IPS DF 6.9 (cell line): ENCODE data around the gene SERPINF2.
"Not testable (repeated sequence)": the region's sequence is repeated elsewhere in the genome, so short reads cannot be mapped to it uniquely, and the experiment has no call there.

Source experiments
- DNase-seq: peaks from one replicate; pipeline ENCODE4 v3.0.0-alpha.2; 2013; ENCODE audit warnings: low read depth, low spot score
- H3K27ac ChIP-seq: one replicate; pipeline ENCODE4 v1.5.1; 2013; ENCODE audit warnings: low read length, control low read depth
- H3K27me3 ChIP-seq: 2 replicates; pipeline ENCODE4 v1.6.1; 2013; ENCODE audit warnings: mild to moderate bottlenecking, low read length; ENCODE audit not compliant: control insufficient read depth, insufficient read depth
- H3K36me3 ChIP-seq: 2 replicates; pipeline ENCODE4 v1.6.1; 2013; ENCODE audit warnings: low read length; ENCODE audit not compliant: control insufficient read depth, insufficient read depth
- H3K4me1 ChIP-seq: 2 replicates; pipeline ENCODE4 v1.6.1; 2013; ENCODE audit warnings: low read length; ENCODE audit not compliant: control insufficient read depth, insufficient read depth
- H3K4me3 ChIP-seq: 2 replicates; pipeline ENCODE4 v1.5.1; 2013; ENCODE audit warnings: mild to moderate bottlenecking, low read length
- H3K9me3 ChIP-seq: 2 replicates; pipeline ENCODE4 v1.6.1; 2013; ENCODE audit warnings: low read length, inconsistent platforms; ENCODE audit not compliant: control insufficient read depth, insufficient read depth
- WGBS: extraction: QIAGEN DNeasy Blood & Tissue Kit; methylation state at CpG from one replicate; pipeline ENCODE4 v1.1.7; 2013; ENCODE audit warnings: mixed read lengths, missing lambda C conversion rate; ENCODE audit not compliant: insufficient read length, insufficient coverage; 5-methylcytosine and 5-hydroxymethylcytosine counted together

The SERPINF2 gene

DNA sequence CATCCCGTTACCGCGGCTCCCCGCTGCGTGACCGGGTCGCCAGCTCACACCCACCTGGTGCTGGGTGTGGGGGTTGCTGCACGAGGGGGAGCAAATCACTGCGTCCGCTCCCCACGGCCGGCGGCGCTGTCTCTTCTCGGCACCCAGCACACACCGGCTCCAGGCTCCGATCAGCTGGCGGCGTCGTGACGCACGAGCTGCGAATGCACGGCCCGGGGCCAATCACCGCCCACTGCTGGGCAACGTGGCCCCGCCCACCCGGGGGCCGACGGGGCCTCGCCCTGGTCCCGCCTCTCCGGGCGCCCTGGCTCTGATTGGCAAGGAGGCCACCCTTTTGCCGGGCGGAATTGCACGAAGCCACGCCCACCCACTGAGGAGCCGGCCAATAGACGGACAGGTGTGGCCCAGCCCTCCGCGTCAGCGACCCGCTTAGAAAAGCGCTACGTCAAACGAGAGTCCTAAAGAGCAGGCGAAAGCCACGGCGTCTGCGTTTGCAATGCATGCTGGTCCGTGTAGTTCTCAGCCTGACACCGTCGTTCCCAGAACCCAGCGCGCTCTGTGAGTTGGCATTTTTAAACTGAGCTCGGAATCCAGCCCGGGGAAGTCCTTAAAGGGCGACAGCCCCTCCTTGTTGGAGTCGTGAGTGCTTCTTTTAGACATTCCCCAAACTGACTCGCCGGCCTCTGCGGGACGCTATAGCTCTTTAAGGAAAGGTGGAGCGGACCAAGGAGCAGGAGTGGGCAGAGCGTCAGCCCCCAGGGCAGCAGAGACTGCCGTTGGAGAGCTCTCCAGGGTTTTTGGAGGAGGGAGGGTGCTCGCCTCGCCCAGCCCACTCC lies 26.4 kb upstream of the SERPINF2 start:
- Histone ChIP-seq H3K4me1 (peaks cover 2% of the 10 kb centered on the region), H3K36me3 (no peaks in the 10 kb centered on the region), H3K9me3 (no peaks in the 10 kb centered on the region), H3K4me3 (peak overlapping the region; percentile 70; the same call in 1 of the 2 replicates), H3K27ac (no peak overlapping the region), H3K27me3 (no peaks in the 10 kb centered on the region)
- peak; percentile 99 for DNase-seq
- WGBS: no CpG with 5 or more reads among the region's 70 CpGs

DNA sequence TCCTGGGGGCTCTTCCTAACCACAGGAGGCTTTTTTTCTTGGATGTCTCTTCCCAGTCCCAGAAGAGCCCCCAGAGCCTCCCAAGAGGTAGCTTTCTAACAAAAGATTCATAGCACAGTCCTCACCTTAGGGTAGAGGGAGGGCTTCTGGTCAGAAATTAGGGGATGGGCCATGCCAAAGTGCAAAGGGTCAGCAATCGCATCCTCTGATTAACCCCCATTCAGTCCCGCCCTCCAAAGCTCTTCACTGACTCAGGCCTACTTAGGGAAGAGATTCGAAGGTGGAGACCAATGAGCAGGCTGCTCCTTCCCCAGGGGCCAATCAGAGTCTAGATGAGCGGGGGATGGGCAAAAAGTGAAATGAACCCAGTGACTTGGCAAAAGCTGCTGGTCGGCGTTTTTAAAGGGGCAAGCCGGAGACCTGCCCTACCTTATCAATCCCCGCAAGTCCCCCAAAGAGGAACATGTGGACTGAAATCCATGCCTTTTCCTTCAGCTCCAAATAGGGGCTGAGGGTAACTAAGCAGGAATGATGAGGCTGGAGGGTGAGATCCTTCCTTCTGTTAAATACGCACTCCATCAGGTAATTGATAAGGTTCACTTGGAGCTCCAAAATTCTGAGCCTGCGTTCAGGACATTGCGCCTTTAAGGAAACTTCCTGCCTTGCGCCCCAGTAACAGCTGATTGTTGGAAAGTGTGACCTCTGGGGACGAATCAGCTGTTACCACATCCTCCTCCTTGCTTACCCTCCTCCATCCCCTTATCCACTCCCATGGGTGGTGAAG lies 25.6 kb upstream of the SERPINF2 start:
- DNase-seq: peak; percentile 99
- Histone ChIP-seq H3K9me3 (no peaks in the 10 kb centered on the region), H3K4me1 (peaks cover 2% of the 10 kb centered on the region), H3K36me3 (no peaks in the 10 kb centered on the region), H3K27me3 (no peaks in the 10 kb centered on the region), H3K27ac (no peak overlapping the region), H3K4me3 (peak overlapping the region; percentile 52; the same call in 1 of the 2 replicates)
- no CpG with 5 or more reads among the region's 13 CpGs for WGBS

DNA sequence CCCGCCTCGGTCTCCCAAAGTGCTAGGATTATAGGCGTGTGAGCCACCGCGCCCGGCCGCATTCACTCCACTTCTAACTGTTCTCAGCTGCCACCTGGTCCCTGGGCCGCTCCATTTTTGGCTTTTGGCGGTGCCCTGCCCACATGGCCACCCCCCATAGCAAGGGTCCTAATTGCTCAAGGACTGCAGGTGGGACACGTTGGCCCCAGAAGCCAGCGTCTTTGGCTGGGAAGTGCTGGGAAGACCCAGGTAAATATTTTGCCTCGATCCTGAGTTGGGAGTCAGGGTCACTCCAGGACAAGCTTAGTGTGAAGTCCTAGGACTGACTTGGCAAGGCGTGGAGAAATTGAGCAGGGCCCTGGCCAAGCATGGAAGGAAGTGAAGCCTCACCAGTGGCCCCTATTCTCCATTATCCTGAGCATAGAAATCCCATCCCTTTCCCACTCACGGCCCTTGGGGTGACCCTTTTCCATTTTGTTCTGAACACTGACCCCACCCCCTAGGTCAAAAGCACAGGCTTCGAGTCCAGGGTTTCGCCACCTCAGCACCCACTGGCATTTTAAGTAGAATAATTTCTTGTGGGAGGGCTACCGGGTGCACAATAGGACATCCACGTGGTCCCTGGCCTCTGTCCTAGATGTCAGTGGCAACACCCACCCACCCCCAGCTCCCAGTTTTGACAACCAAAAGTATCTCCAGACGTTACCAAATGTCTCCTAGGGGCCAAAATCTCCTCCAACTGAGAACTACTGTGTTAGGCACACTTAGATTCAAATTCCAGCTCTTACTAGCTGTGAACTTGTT lies 24.1 kb upstream of the SERPINF2 start:
- no peak for DNase-seq
- no peaks in the 10 kb centered on the region for H3K27me3 ChIP-seq
- H3K4me1 ChIP-seq: peaks cover 2% of the 10 kb centered on the region
- H3K36me3 ChIP-seq: no peaks in the 10 kb centered on the region
- whole genome bisulfite sequencing: no CpG with 5 or more reads among the region's 19 CpGs
- H3K4me3 ChIP-seq: no peak overlapping the region
- H3K27ac ChIP-seq: no peak overlapping the region
- H3K9me3 ChIP-seq: no peaks in the 10 kb centered on the region

DNA sequence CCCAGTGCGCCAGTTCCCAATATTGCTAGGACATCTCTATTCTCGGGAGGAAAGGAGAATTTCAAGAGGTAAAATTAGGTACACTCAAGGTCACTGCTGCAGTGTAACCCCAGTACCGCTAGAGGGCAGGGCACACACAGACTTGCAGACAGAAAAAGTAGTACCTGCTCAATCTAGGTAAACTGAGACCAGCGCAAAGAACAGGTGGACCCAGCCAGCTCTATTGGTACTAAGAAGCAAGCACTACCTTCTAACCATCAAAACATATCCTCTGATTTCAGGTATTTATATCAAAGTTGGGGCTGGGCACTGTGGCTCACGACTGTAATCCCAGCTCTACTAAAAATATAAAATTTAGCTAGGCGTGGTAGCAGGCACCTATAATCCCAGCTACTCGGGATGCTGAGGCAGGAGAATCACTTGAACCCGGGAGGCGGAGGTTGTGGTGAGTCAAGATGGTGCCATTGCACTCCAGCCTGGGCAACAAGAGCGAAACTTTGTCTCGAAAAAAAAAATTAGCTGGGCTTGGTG lies 21.8 kb upstream of the SERPINF2 start:
- no CpG with 5 or more reads among the region's 11 CpGs for WGBS
- Histone ChIP-seq H3K4me3 (no peak overlapping the region), H3K27me3 (no peaks in the 10 kb centered on the region), H3K36me3 (no peaks in the 10 kb centered on the region; the same call in 1 of the 2 replicates), H3K4me1 (no peaks in the 10 kb centered on the region; the same call in 1 of the 2 replicates), H3K9me3 (no peaks in the 10 kb centered on the region), H3K27ac (no peak overlapping the region)
- DNase-seq: no peak

DNA sequence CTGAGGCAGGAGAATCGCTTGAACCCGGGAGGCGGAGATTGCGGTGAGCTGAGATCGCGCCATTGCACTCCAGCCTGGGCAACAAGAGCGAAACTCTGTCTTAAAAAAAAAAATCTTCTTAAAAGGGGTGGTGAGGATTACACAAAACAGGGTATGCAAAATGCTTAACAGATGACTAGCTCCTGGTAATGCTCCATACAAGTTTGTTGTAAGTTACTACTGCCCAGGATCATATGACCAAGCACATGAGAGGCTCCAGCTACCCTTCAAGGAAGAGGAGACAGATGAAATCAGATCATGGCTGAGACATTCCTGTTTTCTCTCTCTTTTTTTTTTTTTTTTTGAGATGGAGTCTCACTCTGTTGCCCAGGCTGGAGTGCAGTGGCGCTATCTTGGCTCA lies 20.6 kb upstream of the SERPINF2 start:
- H3K4me3 ChIP-seq, DNase-seq: not testable (repeated sequence)

DNA sequence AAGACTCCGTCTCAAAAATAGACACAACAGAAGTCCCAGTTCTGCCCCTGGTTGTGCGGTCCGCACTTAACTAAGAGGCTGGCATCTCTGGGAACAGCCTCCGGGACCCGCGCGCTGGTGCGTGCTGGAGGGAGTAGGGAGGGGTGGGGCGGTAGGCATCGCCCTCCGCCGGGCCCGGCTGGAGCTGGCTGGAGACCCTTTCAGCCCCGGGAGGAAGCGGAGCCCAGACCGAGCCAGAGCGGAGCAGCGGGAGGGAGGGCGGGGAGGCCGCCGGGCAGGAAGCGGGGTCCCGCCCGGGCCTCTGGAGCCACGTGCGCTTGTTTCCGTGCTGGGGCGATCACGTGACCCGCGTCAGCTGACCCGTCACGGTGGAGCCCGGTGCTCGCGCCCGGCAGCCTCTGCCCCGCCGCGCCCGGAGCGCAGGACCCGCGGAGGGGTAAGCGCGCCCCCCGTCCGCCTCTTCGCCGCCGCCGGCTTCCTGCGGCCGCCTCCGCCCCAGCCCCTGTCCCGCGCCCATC lies 18.3 kb upstream of the SERPINF2 start, which contains the start of gene WDR81:
Gene WDR81 (plus strand): TSS at position 354 of the 518 bp plus-strand sequence. CDS start 256 bp downstream, outside the sequence.
- no peaks in the 10 kb centered on the region; the same call in 1 of the 2 replicates for H3K4me1 ChIP-seq
- no CpG with 5 or more reads among the region's 57 CpGs for WGBS
- H3K27me3 ChIP-seq: no peaks in the 10 kb centered on the region
- H3K4me3 ChIP-seq: peak within 1 kb of the TSS; percentile 57
- no peak for DNase-seq
- no peaks in the 10 kb centered on the region for H3K9me3 ChIP-seq
- no peaks in the 10 kb centered on the region; the same call in 1 of the 2 replicates for H3K36me3 ChIP-seq
- no peak within 1 kb of the TSS for H3K27ac ChIP-seq

More for the DNA sequence above, 20.6 kb upstream of the SERPINF2 start:
- not testable (repeated sequence) for H3K27ac ChIP-seq, H3K27me3 ChIP-seq, H3K9me3 ChIP-seq, H3K36me3 ChIP-seq, H3K4me1 ChIP-seq
- WGBS: no CpG with 5 or more reads among the region's 8 CpGs

DNA sequence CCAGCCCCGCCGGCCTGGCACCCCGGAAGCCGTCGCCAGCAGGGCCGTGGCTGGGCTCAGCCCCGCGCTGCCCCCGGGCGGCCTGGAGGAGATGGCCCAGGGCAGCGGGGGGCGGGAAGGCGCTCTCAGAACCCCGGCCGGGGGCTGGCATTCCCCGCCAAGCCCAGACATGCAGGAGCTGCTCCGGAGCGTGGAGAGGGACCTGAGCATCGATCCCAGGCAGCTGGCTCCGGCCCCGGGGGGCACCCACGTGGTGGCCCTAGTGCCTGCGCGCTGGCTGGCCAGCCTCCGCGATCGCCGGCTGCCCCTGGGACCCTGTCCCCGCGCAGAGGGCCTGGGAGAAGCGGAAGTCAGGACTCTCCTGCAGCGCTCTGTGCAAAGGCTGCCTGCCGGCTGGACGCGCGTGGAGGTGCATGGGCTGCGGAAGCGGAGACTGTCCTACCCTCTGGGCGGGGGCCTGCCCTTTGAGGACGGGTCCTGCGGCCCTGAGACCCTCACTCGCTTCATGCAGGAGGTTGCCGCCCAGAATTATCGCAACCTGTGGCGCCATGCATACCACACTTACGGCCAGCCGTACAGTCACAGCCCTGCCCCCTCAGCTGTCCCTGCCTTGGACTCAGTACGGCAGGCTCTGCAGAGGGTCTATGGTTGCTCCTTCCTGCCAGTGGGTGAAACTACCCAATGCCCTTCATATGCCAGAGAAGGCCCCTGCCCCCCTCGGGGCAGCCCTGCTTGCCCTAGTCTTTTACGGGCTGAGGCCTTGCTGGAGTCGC lies 17.6 kb upstream of the SERPINF2 start:
- no peaks in the 10 kb centered on the region; the same call in 1 of the 2 replicates for H3K4me1 ChIP-seq
- H3K4me3 ChIP-seq: peak overlapping the region; percentile 57
- H3K9me3 ChIP-seq: no peaks in the 10 kb centered on the region
- no CpG with 5 or more reads among the region's 51 CpGs for WGBS
- H3K27ac ChIP-seq: no peak overlapping the region
- DNase-seq: no peak
- no peaks in the 10 kb centered on the region for H3K27me3 ChIP-seq
- no peaks in the 10 kb centered on the region; the same call in 1 of the 2 replicates for H3K36me3 ChIP-seq

DNA sequence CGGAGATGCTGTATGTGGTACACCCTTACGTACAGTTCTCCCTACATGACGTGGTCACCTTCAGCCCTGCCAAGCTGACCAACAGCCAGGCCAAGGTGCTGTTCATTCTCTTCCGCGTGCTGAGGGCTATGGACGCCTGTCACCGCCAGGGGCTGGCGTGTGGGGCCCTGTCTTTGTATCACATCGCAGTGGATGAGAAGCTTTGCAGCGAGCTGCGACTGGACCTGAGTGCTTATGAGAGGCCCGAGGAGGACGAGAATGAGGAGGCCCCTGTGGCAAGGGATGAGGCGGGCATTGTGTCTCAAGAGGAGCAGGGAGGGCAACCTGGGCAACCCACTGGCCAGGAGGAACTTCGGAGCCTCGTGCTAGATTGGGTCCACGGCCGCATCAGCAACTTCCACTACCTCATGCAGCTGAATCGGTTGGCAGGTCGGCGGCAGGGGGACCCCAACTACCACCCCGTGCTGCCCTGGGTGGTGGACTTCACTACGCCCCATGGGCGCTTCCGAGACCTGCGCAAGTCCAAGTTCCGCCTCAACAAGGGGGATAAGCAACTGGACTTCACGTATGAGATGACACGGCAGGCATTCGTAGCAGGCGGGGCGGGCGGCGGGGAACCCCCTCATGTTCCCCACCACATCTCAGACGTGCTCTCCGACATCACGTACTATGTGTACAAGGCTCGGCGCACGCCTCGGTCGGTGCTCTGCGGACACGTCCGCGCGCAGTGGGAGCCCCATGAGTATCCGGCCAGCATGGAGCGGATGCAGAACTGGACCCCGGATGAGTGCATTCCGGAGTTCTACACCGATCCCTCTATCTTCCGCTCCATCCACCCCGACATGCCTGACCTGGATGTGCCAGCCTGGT lies 16.8 kb upstream of the SERPINF2 start:
- no CpG with 5 or more reads among the region's 54 CpGs for WGBS
- Histone ChIP-seq H3K36me3 (no peaks in the 10 kb centered on the region; the same call in 1 of the 2 replicates), H3K4me3 (no peak overlapping the region), H3K27me3 (no peaks in the 10 kb centered on the region), H3K9me3 (no peaks in the 10 kb centered on the region), H3K27ac (no peak overlapping the region), H3K4me1 (no peaks in the 10 kb centered on the region; the same call in 1 of the 2 replicates)
- no peak for DNase-seq
